GM18907 (cell line): Measurements from ENCODE around the gene SLC25A20.
A peak's percentile ranks its signal among the peaks of the same experiment; 100 is the strongest.
"Not testable (repeated sequence)": the region's sequence is repeated elsewhere in the genome, so short reads cannot be mapped to it uniquely, and the experiment has no call there.

ENCODE experiments used
- ATAC-seq: cut with Tn5 transposase; IDR thresholded peaks from one replicate; pipeline ENCODE4 v1.9.1; 2021; ENCODE audit warnings: mild to moderate bottlenecking, moderate library complexity; ENCODE audit not compliant: unreplicated experiment

The SLC25A20 gene

GRCh38 chr3:48898383-48899234 is at the start of gene SLC25A20:
SLC25A20 (minus strand) TSS chr3:48898882; CDS start chr3:48898794, 88 bp downstream.
- ATAC-seq, result peak; percentile 89

GRCh38 chr3:48945891-48946549 is 47.3 kb upstream of the SLC25A20 start:
- no peak for ATAC-seq

GRCh38 chr3:48945432-48945831 is 46.8 kb upstream of the SLC25A20 start:
- no peak for ATAC-seq

- no peak for ATAC-seq
Measured at GRCh38 chr3:48938689-48939088, 40.0 kb upstream of the SLC25A20 start.

GRCh38 chr3:48938156-48938555 is 39.5 kb upstream of the SLC25A20 start:
- no peak for ATAC-seq

GRCh38 chr3:48935530-48935929 is 36.8 kb upstream of the SLC25A20 start:
- ATAC-seq, result no peak

- ATAC-seq, result no peak
Measured at GRCh38 chr3:48934333-48934991, 35.8 kb upstream of the SLC25A20 start.

GRCh38 chr3:48931944-48932580 is 33.4 kb upstream of the SLC25A20 start:
- no peak for ATAC-seq

GRCh38 chr3:48930590-48930989 is 31.9 kb upstream of the SLC25A20 start:
- no peak for ATAC-seq

- ATAC-seq, result no peak
Measured at GRCh38 chr3:48929358-48930035, 30.8 kb upstream of the SLC25A20 start.

- no peak for ATAC-seq
Measured at GRCh38 chr3:48928679-48929078, 30.0 kb upstream of the SLC25A20 start.

GRCh38 chr3:48927928-48928327 is 29.2 kb upstream of the SLC25A20 start:
- ATAC-seq, result no peak

- no peak for ATAC-seq
Measured at GRCh38 chr3:48926425-48927392, 28.0 kb upstream of the SLC25A20 start.

- peak; percentile 18 for ATAC-seq
Measured at GRCh38 chr3:48919215-48920138, 20.8 kb upstream of the SLC25A20 start.

- peak; percentile 80 for ATAC-seq
Measured at GRCh38 chr3:48918388-48919214, 19.9 kb upstream of the SLC25A20 start, which contains the start of gene ARIH2. ARIH2 (plus strand) TSS chr3:48918842; CDS start chr3:48927559, 8,717 bp downstream.

- ATAC-seq, result no peak
Measured at GRCh38 chr3:48915296-48915695, 16.6 kb upstream of the SLC25A20 start.

GRCh38 chr3:48907026-48907425 is 8.3 kb upstream of the SLC25A20 start:
- ATAC-seq, result not testable (repeated sequence)
